Measurements from ENCODE around the gene GNA12. TPM values are rescaled to one million over a fixed set of nuclear protein-coding genes. Genes with fewer than 3 reads are reported as not detected.

The GNA12 gene
- polyA plus RNA-seq, 1 donor (not counting 4 experiments of a cell fraction or from before 2014, with no cell fraction given), result 35.5 TPM

DNA sequence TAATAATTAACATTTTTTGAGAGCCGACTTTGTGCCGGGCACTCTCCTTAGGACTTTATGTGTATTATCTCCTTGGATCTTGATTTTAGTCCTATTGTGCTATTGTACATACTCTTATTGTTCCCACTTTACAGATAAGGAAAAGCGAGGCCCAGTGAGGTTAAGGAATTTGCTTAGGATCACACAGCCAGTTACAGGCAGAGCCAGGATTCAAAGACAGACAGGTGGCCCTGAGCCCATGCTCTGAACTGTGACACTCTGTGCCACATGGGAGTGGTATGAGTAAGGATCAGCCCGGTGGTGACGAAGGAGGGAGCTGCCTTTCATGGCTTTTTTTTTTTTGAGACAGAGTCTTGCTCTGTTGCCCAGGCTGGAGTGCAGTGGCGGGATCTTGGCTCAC lies 15.8 kb upstream of the GNA12 start:
- Histone ChIP-seq H3K27ac (ENCODE audit: control insufficient read depth, insufficient read depth, low read length) (no peak overlapping the region), H2AFZ (ENCODE audit: control insufficient read depth, low read length) (no peak overlapping the region), H3K4me3 (ENCODE audit: control insufficient read depth in 2 of 3, extremely low read depth in 1 of 3, insufficient read depth in 2 of 3, low read depth in 1 of 3, low read length in 3 of 3) (no peak overlapping the region), H3K79me2 (ENCODE audit: control insufficient read depth, insufficient read depth, low read length) (no peaks in the 10 kb centered on the region), H3K4me1 (ENCODE audit: control insufficient read depth, extremely low read depth, insufficient read depth, low read length) (peaks cover 25% of the 10 kb centered on the region), H4K20me1 (ENCODE audit: control insufficient read depth, extremely low read depth, insufficient read depth, low read length) (no peaks in the 10 kb centered on the region), H3K4me2 (ENCODE audit: control insufficient read depth, extremely low read depth, insufficient read depth, low read depth, low read length) (no peak overlapping the region), H3K9ac (ENCODE audit: control insufficient read depth, extremely low read depth, insufficient read depth, low read length) (no peak overlapping the region), H3K9me3 (ENCODE audit: control insufficient read depth, low read depth, low read length) (no peaks in the 10 kb centered on the region), H3K36me3 (ENCODE audit: control insufficient read depth in 2 of 2, extremely low read depth in 1 of 2, insufficient read depth in 2 of 2, low read length in 2 of 2) (no peaks in the 10 kb centered on the region), H3K27me3 (ENCODE audit: control insufficient read depth, extremely low read depth, insufficient read depth, low read length) (no peaks in the 10 kb centered on the region), H3K9me1 (ENCODE audit: control insufficient read depth, extremely low read depth, insufficient read depth, low read length) (no peaks in the 10 kb centered on the region)
- DNase-seq (ENCODE audit: low read depth, low spot score) (no peak), FAIRE-seq (no peak)
- dilution Hi-C loops (cut with MboI; ENCODE audit: extremely low pct_ligation_motif_present, low sequenced_read_pairs), result no loop called here
- TF ChIP-seq EZH2 (IDR thresholded peaks at IDR 0.05; ENCODE audit: low read length), result no peak
- TF ChIP-seq CTCF (optimal IDR thresholded peaks at IDR 0.05 in 1 of 3, IDR thresholded peaks at IDR 0.05 in 1 of 3, conservative IDR thresholded peaks at IDR 0.05 in 1 of 3; ENCODE audit: extremely low read depth in 1 of 3, insufficient read depth in 2 of 3, low read length in 3 of 3), result no peak

DNA sequence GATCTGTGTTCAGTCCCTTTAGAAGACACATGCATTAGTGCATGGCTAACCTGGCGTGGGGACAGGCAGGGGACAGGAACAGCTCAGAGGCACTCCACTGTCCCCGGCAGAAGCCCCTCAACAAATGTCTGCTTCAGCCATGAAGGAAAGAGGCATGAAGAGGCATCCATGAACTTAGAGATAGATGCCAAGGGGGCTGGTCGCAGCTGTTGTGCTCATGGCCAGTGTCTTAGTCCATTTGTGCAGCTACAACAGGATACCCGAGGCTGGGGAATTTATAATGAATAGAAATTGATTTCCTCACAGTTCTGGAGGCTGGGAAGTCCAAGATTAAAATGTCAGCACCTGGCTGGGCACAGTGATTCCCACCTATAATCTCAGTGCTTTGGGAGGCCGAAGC lies 14.5 kb upstream of the GNA12 start:
- H3K4me3 ChIP-seq (ENCODE audit: control insufficient read depth in 2 of 3, extremely low read depth in 1 of 3, insufficient read depth in 2 of 3, low read depth in 1 of 3, low read length in 3 of 3), result no peak overlapping the region
- H3K9ac ChIP-seq (ENCODE audit: control insufficient read depth, extremely low read depth, insufficient read depth, low read length), result no peak overlapping the region
- no peaks in the 10 kb centered on the region for H3K27me3 ChIP-seq (ENCODE audit: control insufficient read depth, extremely low read depth, insufficient read depth, low read length)
- no peak for DNase-seq (ENCODE audit: low read depth, low spot score)
- H3K79me2 ChIP-seq (ENCODE audit: control insufficient read depth, insufficient read depth, low read length), result no peaks in the 10 kb centered on the region
- no peaks in the 10 kb centered on the region for H3K9me1 ChIP-seq (ENCODE audit: control insufficient read depth, extremely low read depth, insufficient read depth, low read length)
- peaks cover 12% of the 10 kb centered on the region for H3K4me1 ChIP-seq (ENCODE audit: control insufficient read depth, extremely low read depth, insufficient read depth, low read length)
- dilution Hi-C loops (cut with MboI; ENCODE audit: extremely low pct_ligation_motif_present, low sequenced_read_pairs), result no loop called here
- no peaks in the 10 kb centered on the region for H4K20me1 ChIP-seq (ENCODE audit: control insufficient read depth, extremely low read depth, insufficient read depth, low read length)
- no peak overlapping the region for H3K4me2 ChIP-seq (ENCODE audit: control insufficient read depth, extremely low read depth, insufficient read depth, low read depth, low read length)
- H2AFZ ChIP-seq (ENCODE audit: control insufficient read depth, low read length), result no peak overlapping the region
- no peaks in the 10 kb centered on the region for H3K9me3 ChIP-seq (ENCODE audit: control insufficient read depth, low read depth, low read length)
- FAIRE-seq, result no peak
- H3K36me3 ChIP-seq (ENCODE audit: control insufficient read depth in 2 of 2, extremely low read depth in 1 of 2, insufficient read depth in 2 of 2, low read length in 2 of 2), result no peaks in the 10 kb centered on the region
- TF ChIP-seq CTCF (optimal IDR thresholded peaks at IDR 0.05 in 1 of 3, IDR thresholded peaks at IDR 0.05 in 1 of 3, conservative IDR thresholded peaks at IDR 0.05 in 1 of 3; ENCODE audit: extremely low read depth in 1 of 3, insufficient read depth in 2 of 3, low read length in 3 of 3) (no peak), EZH2 (IDR thresholded peaks at IDR 0.05; ENCODE audit: low read length) (no peak)
- H3K27ac ChIP-seq (ENCODE audit: control insufficient read depth, insufficient read depth, low read length), result no peak overlapping the region

All from keratinocyte (primary cell).